Measurements from ENCODE around the gene ATP8A2.
A peak's percentile ranks its signal among the peaks of the same experiment; 100 is the strongest.
"Not testable (repeated sequence)": the region's sequence is repeated elsewhere in the genome, so short reads cannot be mapped to it uniquely, and the experiment has no call there.

Gene ATP8A2

GRCh38 chr13:26047040-26047439 is 675.3 kb downstream of the ATP8A2 start:
- no peaks in the 10 kb centered on the region for H3K4me1 Mint-ChIP-seq
- DNase-seq (ENCODE audit: low spot score in 2 of 2) = no peak
- no peak for ATAC-seq
- H3K36me3 Mint-ChIP-seq = no peaks in the 10 kb centered on the region
- no peak overlapping the region for H3K27ac Mint-ChIP-seq
- H3K9me3 Mint-ChIP-seq = no peaks in the 10 kb centered on the region
- no peak overlapping the region for H3K4me3 Mint-ChIP-seq

GRCh38 chr13:26048741-26049140 is 677.0 kb downstream of the ATP8A2 start:
- DNase-seq (ENCODE audit: low spot score in 2 of 2) (no peak), ATAC-seq (no peak)
- Mint-ChIP-seq H3K9me3 (no peaks in the 10 kb centered on the region), H3K4me3 (no peak overlapping the region), H3K4me1 (no peaks in the 10 kb centered on the region), H3K27ac (no peak overlapping the region), H3K36me3 (no peaks in the 10 kb centered on the region)

- ATAC-seq = peak; percentile 8
- Mint-ChIP-seq H3K9me3 (no peaks in the 10 kb centered on the region), H3K4me1 (no peaks in the 10 kb centered on the region), H3K4me3 (no peak overlapping the region), H3K27ac (no peak overlapping the region), H3K36me3 (no peaks in the 10 kb centered on the region)
- no peak for DNase-seq (ENCODE audit: low spot score in 2 of 2)
Measured at GRCh38 chr13:26050568-26051230, 678.9 kb downstream of the ATP8A2 start.

GRCh38 chr13:26051231-26051656 is 679.5 kb downstream of the ATP8A2 start:
- Mint-ChIP-seq H3K4me1 (no peaks in the 10 kb centered on the region), H3K4me3 (no peak overlapping the region), H3K27ac (no peak overlapping the region), H3K36me3 (no peaks in the 10 kb centered on the region), H3K9me3 (no peaks in the 10 kb centered on the region)
- ATAC-seq (peak; percentile 5), DNase-seq (ENCODE audit: low spot score in 2 of 2) (no peak)

- DNase-seq (ENCODE audit: low spot score in 2 of 2) = peak in 1 of 2 donors; percentile 49
- H3K4me1 Mint-ChIP-seq = no peaks in the 10 kb centered on the region
- no peaks in the 10 kb centered on the region for H3K36me3 Mint-ChIP-seq
- peak within 1 kb of the TSS; percentile 29 for H3K4me3 Mint-ChIP-seq
- no peak within 1 kb of the TSS for H3K27ac Mint-ChIP-seq
- H3K9me3 Mint-ChIP-seq = no peaks in the 10 kb centered on the region
- ATAC-seq = peak; percentile 77
Measured at GRCh38 chr13:26051657-26052311, 680.0 kb downstream of the ATP8A2 start, which contains the start of gene SHISA2. Gene SHISA2 (minus strand): TSS chr13:26052016. CDS start chr13:26050975, 1,041 bp downstream.

GRCh38 chr13:26052337-26052736 is 680.6 kb downstream of the ATP8A2 start:
- Mint-ChIP-seq H3K4me1 (no peaks in the 10 kb centered on the region), H3K27ac (no peak overlapping the region), H3K4me3 (peak overlapping the region; percentile 29), H3K36me3 (no peaks in the 10 kb centered on the region), H3K9me3 (no peaks in the 10 kb centered on the region)
- DNase-seq (ENCODE audit: low spot score in 2 of 2) = no peak
- no peak for ATAC-seq

GRCh38 chr13:26053418-26053980 is 681.7 kb downstream of the ATP8A2 start:
- Mint-ChIP-seq H3K9me3 (no peaks in the 10 kb centered on the region), H3K4me3 (no peak overlapping the region), H3K27ac (no peak overlapping the region), H3K4me1 (no peaks in the 10 kb centered on the region), H3K36me3 (no peaks in the 10 kb centered on the region)
- DNase-seq (ENCODE audit: low spot score in 2 of 2) (no peak), ATAC-seq (no peak)

GRCh38 chr13:26054896-26055295 is 683.1 kb downstream of the ATP8A2 start:
- H3K4me1 Mint-ChIP-seq = no peaks in the 10 kb centered on the region
- DNase-seq (ENCODE audit: low spot score in 2 of 2) = no peak
- H3K27ac Mint-ChIP-seq = no peak overlapping the region
- H3K36me3 Mint-ChIP-seq = no peaks in the 10 kb centered on the region
- no peak for ATAC-seq
- no peaks in the 10 kb centered on the region for H3K9me3 Mint-ChIP-seq
- H3K4me3 Mint-ChIP-seq = no peak overlapping the region

GRCh38 chr13:26058704-26059103 is 686.9 kb downstream of the ATP8A2 start:
- Mint-ChIP-seq H3K27ac (no peak overlapping the region), H3K4me3 (no peak overlapping the region), H3K4me1 (no peaks in the 10 kb centered on the region), H3K9me3 (no peaks in the 10 kb centered on the region), H3K36me3 (no peaks in the 10 kb centered on the region)
- DNase-seq (ENCODE audit: low spot score in 2 of 2) (no peak), ATAC-seq (no peak)

DNA sequence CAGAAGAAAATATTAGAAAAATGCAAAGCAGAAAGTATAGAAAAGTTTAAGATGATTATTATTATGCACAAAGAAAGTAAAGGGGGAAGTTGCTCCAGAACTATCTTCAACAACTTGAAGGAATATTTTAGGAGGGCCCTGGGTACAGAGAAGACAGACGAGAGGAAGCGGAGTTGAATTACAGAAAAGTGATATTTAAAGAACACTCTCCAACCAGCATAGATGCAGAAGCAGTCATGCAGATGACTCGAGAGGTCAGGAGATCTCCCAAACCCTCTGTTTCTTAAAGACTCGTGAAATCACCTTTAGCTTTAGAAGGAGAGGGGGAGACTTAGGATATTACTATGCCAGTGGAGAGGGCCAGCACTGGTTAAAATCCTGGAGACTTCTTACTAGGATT is 688.6 kb downstream of the ATP8A2 start:
- ATAC-seq = no peak
- no peaks in the 10 kb centered on the region for H3K4me1 Mint-ChIP-seq
- H3K9me3 Mint-ChIP-seq = no peaks in the 10 kb centered on the region
- H3K36me3 Mint-ChIP-seq = no peaks in the 10 kb centered on the region
- DNase-seq (ENCODE audit: low spot score in 2 of 2) = no peak
- H3K27ac Mint-ChIP-seq = no peak overlapping the region
- no peak overlapping the region for H3K4me3 Mint-ChIP-seq

GRCh38 chr13:26061256-26061655 is 689.5 kb downstream of the ATP8A2 start:
- ATAC-seq (no peak), DNase-seq (ENCODE audit: low spot score in 2 of 2) (no peak)
- H3K4me1 Mint-ChIP-seq = no peaks in the 10 kb centered on the region
- H3K9me3 Mint-ChIP-seq = no peaks in the 10 kb centered on the region
- H3K27ac Mint-ChIP-seq = no peak overlapping the region
- no peak overlapping the region for H3K4me3 Mint-ChIP-seq
- no peaks in the 10 kb centered on the region for H3K36me3 Mint-ChIP-seq

DNA sequence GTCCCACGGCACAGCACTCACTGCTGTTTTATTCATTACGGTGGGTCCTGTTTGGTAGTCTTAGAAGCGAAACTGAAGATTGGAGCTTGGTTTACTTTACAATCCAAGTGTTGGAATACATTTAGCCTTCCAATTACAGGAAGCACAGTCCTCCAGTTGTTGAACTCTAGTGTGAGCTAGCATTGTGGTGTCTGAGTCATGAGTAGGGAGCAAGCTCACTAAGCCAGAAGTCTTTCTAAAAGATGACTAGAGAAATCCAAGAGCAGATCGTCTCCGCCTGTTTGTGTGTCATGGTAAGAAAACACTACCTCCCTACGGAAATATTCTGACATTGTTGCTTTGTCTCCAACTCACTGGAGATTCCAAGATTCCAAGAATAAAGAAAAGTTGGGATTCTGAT is 690.2 kb downstream of the ATP8A2 start:
- ATAC-seq = no peak
- H3K36me3 Mint-ChIP-seq = no peaks in the 10 kb centered on the region
- H3K4me1 Mint-ChIP-seq = no peaks in the 10 kb centered on the region
- H3K27ac Mint-ChIP-seq = no peak overlapping the region
- H3K4me3 Mint-ChIP-seq = no peak overlapping the region
- no peak for DNase-seq (ENCODE audit: low spot score in 2 of 2)
- H3K9me3 Mint-ChIP-seq = no peaks in the 10 kb centered on the region

DNA sequence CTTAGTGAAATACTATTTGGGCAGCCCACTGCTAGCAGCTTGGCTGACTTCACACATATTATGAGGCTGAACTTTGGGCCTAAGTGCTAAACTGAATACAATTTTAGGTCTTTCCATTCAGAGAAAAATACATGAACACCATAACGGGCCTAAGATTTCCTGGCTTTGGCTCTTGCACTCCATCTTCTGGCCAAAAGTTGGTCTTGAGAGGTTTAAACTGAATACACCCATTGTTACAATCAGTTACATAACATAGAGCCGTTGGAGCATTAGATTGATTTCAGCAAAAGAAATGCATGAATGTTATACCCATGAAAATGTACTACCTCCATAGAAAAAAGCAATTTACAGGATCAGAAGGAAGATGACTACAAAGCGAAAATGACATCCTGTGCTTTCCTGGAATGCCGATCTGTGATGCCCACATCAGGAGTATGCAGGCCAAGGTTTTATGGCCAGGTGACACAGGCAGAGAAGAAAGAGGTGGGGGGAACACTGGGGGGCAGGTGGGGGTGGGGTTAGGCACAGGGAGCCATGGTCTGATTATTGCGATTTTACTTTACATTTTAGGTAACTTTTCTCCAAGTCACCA is 691.2 kb downstream of the ATP8A2 start:
- H3K9me3 Mint-ChIP-seq = no peaks in the 10 kb centered on the region
- no peaks in the 10 kb centered on the region for H3K36me3 Mint-ChIP-seq
- no peaks in the 10 kb centered on the region for H3K4me1 Mint-ChIP-seq
- H3K27ac Mint-ChIP-seq = no peak overlapping the region
- DNase-seq (ENCODE audit: low spot score in 2 of 2) = no peak
- ATAC-seq = no peak
- no peak overlapping the region for H3K4me3 Mint-ChIP-seq

- not testable (repeated sequence) for H3K27ac Mint-ChIP-seq; H3K4me1 Mint-ChIP-seq; H3K9me3 Mint-ChIP-seq; H3K36me3 Mint-ChIP-seq; ATAC-seq; H3K4me3 Mint-ChIP-seq; DNase-seq (ENCODE audit: low spot score in 2 of 2)
Measured at GRCh38 chr13:26066492-26066891, 694.7 kb downstream of the ATP8A2 start.

- ATAC-seq = no peak
- H3K4me1 Mint-ChIP-seq = no peaks in the 10 kb centered on the region
- H3K9me3 Mint-ChIP-seq = no peaks in the 10 kb centered on the region
- no peak for DNase-seq (ENCODE audit: low spot score in 2 of 2)
- no peak overlapping the region for H3K4me3 Mint-ChIP-seq
- no peak overlapping the region for H3K27ac Mint-ChIP-seq
- no peaks in the 10 kb centered on the region for H3K36me3 Mint-ChIP-seq
Measured at GRCh38 chr13:26067601-26068000, 695.8 kb downstream of the ATP8A2 start.

GRCh38 chr13:26068372-26068771 is 696.6 kb downstream of the ATP8A2 start:
- not testable (repeated sequence) for DNase-seq (ENCODE audit: low spot score in 2 of 2); ATAC-seq; H3K36me3 Mint-ChIP-seq; H3K4me1 Mint-ChIP-seq; H3K9me3 Mint-ChIP-seq; H3K4me3 Mint-ChIP-seq; H3K27ac Mint-ChIP-seq

Measured in stimulated activated effector memory CD8-positive, alpha-beta T cell treated with anti-CD3 and anti-CD28 coated beads, Interleukin-12 subunit alpha, Interleukin-12 subunit beta, amount 100 ng/mL, for 72 hours (primary cell).